BE2C (cell line): Measurements from ENCODE around the gene TRERF1.

Source experiments
- DNase-seq: peaks from one replicate; pipeline ENCODE4 v3.0.0-alpha.2; 2020
- H3K27me3 ChIP-seq: fragments of 250-450 bp; sonication (Bioruptor Pico); 2 replicates; pipeline ENCODE4 v1.5.1; 2020; ENCODE audit warnings: mild to moderate bottlenecking
- H3K36me3 ChIP-seq: fragments of 250-450 bp; sonication (Bioruptor Pico); 2 replicates; pipeline ENCODE4 v1.5.1; 2020; ENCODE audit warnings: mild to moderate bottlenecking
- H3K4me1 ChIP-seq: fragments of 250-450 bp; sonication (Bioruptor Pico); 2 replicates; pipeline ENCODE4 v1.5.1; 2020
- H3K4me3 ChIP-seq: 2 replicates; pipeline ENCODE4 v1.5.1; 2011; ENCODE audit warnings: low read depth, low read length
- H3K9me3 ChIP-seq: fragments of 250-450 bp; sonication (Bioruptor Pico); 2 replicates; pipeline ENCODE4 v1.5.1; 2020
- CTCF ChIP-seq: IDR thresholded peaks from 2 replicates; pipeline ENCODE4 v1.5.1; 2012; ENCODE audit warnings: mild to moderate bottlenecking, low read depth, low read length

The TRERF1 gene

GRCh38 chr6:42313941-42314570 is 137.7 kb downstream of the TRERF1 start:
- Histone ChIP-seq H3K36me3 (no peaks in the 10 kb centered on the region; the same call in 1 of the 2 replicates), H3K27me3 (no peaks in the 10 kb centered on the region), H3K9me3 (no peaks in the 10 kb centered on the region; the same call in 1 of the 2 replicates), H3K4me1 (no peaks in the 10 kb centered on the region; the same call in 1 of the 2 replicates), H3K4me3 (no peak overlapping the region)
- no peak for DNase-seq
- peak; percentile 2; the same call in 1 of the 2 replicates for TF ChIP-seq CTCF

GRCh38 chr6:42313038-42313437 is 138.7 kb downstream of the TRERF1 start:
- no peaks in the 10 kb centered on the region; the same call in 1 of the 2 replicates for H3K9me3 ChIP-seq
- H3K27me3 ChIP-seq, result no peaks in the 10 kb centered on the region
- H3K4me1 ChIP-seq, result no peaks in the 10 kb centered on the region; the same call in 1 of the 2 replicates
- no peak overlapping the region for H3K4me3 ChIP-seq
- DNase-seq, result no peak
- no peak for TF ChIP-seq CTCF
- peaks cover 2% of the 10 kb centered on the region; the same call in 1 of the 2 replicates for H3K36me3 ChIP-seq

DNA sequence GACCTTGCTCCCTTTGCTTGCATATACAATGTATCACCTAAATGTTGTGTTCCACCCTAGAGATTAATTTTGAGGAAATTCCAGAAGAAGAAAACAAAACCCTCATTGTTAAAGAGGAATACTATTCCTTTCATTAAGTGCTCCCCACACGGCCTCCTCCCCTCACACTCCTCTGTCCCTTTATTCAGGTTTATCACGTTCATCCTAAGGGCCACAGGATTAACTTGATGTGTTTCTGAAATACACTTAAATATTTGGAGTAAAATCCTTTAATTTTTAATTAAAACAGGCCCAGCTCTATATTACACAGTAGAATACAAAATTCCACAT is 144.6 kb downstream of the TRERF1 start:
- TF ChIP-seq CTCF, result no peak

DNA sequence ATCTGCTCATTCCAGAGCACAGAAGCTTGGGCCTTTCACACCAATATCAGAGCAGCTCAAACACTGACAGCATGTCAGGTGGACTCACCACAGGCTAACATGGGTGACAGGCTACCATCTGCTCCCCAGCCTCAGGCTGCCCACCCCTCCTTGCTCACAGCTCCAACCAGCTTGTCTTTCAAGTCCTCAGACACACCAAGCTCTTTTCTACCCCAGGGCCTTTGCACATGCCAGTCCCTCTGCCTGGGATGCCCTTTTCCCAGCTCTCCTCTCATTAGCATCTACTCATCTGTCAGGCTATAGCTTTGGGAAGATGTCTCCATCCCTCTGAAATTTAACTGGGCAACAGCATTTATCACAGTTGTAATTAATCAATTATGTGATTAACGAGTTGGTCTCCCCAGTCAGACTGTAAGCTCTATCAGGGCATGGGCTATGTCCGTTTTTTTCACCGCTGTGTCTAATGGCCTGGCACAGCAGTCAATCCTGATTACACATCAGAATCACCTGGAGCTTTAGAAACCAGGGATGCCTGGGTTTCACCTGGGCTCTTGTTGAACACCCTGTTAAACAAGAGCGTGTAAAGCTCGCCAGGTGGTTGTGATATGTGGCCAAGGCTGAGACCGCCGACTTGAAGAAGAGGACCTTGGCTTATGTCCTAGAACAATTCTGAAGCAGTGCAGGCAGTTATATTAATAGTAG is 145.1 kb downstream of the TRERF1 start:
- no peaks in the 10 kb centered on the region for H3K27me3 ChIP-seq
- H3K4me3 ChIP-seq, result no peak overlapping the region
- no peaks in the 10 kb centered on the region for H3K4me1 ChIP-seq
- no peak for DNase-seq
- no peak for TF ChIP-seq CTCF
- H3K9me3 ChIP-seq, result 0 out of 2 replicates have a peak, but pooled peaks cover 3% of the 10 kb centered on the region
- 0 out of 2 replicates have a peak, but pooled peaks cover 5% of the 10 kb centered on the region for H3K36me3 ChIP-seq

More for the DNA sequence above, 144.6 kb downstream of the TRERF1 start:
- no peaks in the 10 kb centered on the region for H3K27me3 ChIP-seq
- no peak overlapping the region for H3K4me3 ChIP-seq
- no peaks in the 10 kb centered on the region for H3K4me1 ChIP-seq
- no peak for DNase-seq
- H3K9me3 ChIP-seq, result 0 out of 2 replicates have a peak, but pooled peaks cover 3% of the 10 kb centered on the region
- H3K36me3 ChIP-seq, result 0 out of 2 replicates have a peak, but pooled peaks cover 5% of the 10 kb centered on the region

GRCh38 chr6:42304053-42304712 is 147.5 kb downstream of the TRERF1 start:
- Histone ChIP-seq H3K27me3 (no peaks in the 10 kb centered on the region), H3K9me3 (0 out of 2 replicates have a peak, but pooled peaks cover 3% of the 10 kb centered on the region), H3K36me3 (peaks cover 5% of the 10 kb centered on the region; the same call in 1 of the 2 replicates), H3K4me3 (no peak overlapping the region), H3K4me1 (no peaks in the 10 kb centered on the region)
- no peak for TF ChIP-seq CTCF
- no peak for DNase-seq

GRCh38 chr6:42302411-42302810 is 149.3 kb downstream of the TRERF1 start:
- Histone ChIP-seq H3K36me3 (no peaks in the 10 kb centered on the region; the same call in none of the 2 replicates), H3K4me1 (no peaks in the 10 kb centered on the region), H3K27me3 (no peaks in the 10 kb centered on the region), H3K9me3 (0 out of 2 replicates have a peak, but pooled peaks cover 3% of the 10 kb centered on the region), H3K4me3 (no peak overlapping the region)
- TF ChIP-seq CTCF, result no peak
- DNase-seq, result no peak
